Measurements from ENCODE around the gene HTT.

HTT gene

GRCh38 chr4:3074078-3074845 is at the start of gene HTT, which contains the start of gene HTT-AS:
Gene HTT, plus strand, starts transcription at chr4:3074681. Its CDS starts 145 bp downstream, at chr4:3074826.
Gene HTT-AS, minus strand, starts transcription at chr4:3074538.
- peak; percentile 90 for DNase-seq (ENCODE audit: low spot score)

GRCh38 chr4:3025881-3026280 is 48.6 kb upstream of the HTT start:
- no peak for DNase-seq (ENCODE audit: low spot score)

- DNase-seq (ENCODE audit: low spot score): no peak
These were observed 47.9 kb upstream of the HTT start for GRCh38 chr4:3026540-3026939.

GRCh38 chr4:3029464-3029863 is 45.0 kb upstream of the HTT start:
- no peak for DNase-seq (ENCODE audit: low spot score)

GRCh38 chr4:3030566-3031356 is 43.7 kb upstream of the HTT start:
- DNase-seq (ENCODE audit: low spot score): no peak

GRCh38 chr4:3031357-3032082 is 43.0 kb upstream of the HTT start:
- DNase-seq (ENCODE audit: low spot score): no peak

- DNase-seq (ENCODE audit: low spot score): no peak
These were observed 40.2 kb upstream of the HTT start for GRCh38 chr4:3034231-3034630.

GRCh38 chr4:3035249-3035648 is 39.2 kb upstream of the HTT start:
- DNase-seq (ENCODE audit: low spot score): no peak

GRCh38 chr4:3035674-3036073 is 38.8 kb upstream of the HTT start:
- DNase-seq (ENCODE audit: low spot score): no peak

GRCh38 chr4:3036131-3036952 is 38.1 kb upstream of the HTT start:
- no peak for DNase-seq (ENCODE audit: low spot score)

- no peak for DNase-seq (ENCODE audit: low spot score)
These were observed 36.5 kb upstream of the HTT start for GRCh38 chr4:3037957-3038461.

- DNase-seq (ENCODE audit: low spot score): no peak
These were observed 34.6 kb upstream of the HTT start for GRCh38 chr4:3039706-3040366.

- DNase-seq (ENCODE audit: low spot score): no peak
These were observed 33.9 kb upstream of the HTT start for GRCh38 chr4:3040452-3041191.

GRCh38 chr4:3041192-3042142 is 33.0 kb upstream of the HTT start:
- peak; percentile 49 for DNase-seq (ENCODE audit: low spot score)

GRCh38 chr4:3042226-3042625 is 32.3 kb upstream of the HTT start:
- DNase-seq (ENCODE audit: low spot score): no peak

- DNase-seq (ENCODE audit: low spot score): no peak
These were observed 31.0 kb upstream of the HTT start for GRCh38 chr4:3043282-3044020.

- no peak for DNase-seq (ENCODE audit: low spot score)
These were observed 29.3 kb upstream of the HTT start for GRCh38 chr4:3044870-3045819.
